Left renal pelvis (tissue), 4 donors: ENCODE results near the gene USP47. TPM values are rescaled to one million over a fixed set of nuclear protein-coding genes. Genes with fewer than 3 reads are reported as not detected.

ENCODE experiments used
- DNase-seq, 4 donors: peaks; one replicate each; pipeline ENCODE4 v3.0.0-alpha.2; 2013; ENCODE audit warnings: low read depth in 4 of 4, low spot score in 3 of 4
- polyA plus RNA-seq, 4 donors: library from polyadenylated mRNA; unstranded; fragments of 120-200 nt; gene quantifications; one replicate each; pipeline ENCODE4 v1.2.1, GENCODE V29; 2013; ENCODE audit not compliant: insufficient read length in 4 of 4

The USP47 gene
- polyA plus RNA-seq, 4 donors: 67.0 to 94.9 (median 93.0) TPM

- no peak for DNase-seq
These were observed 135.6 kb downstream of the USP47 start for GRCh38 chr11:11977206-11977938.

- DNase-seq: no peak
These were observed 136.4 kb downstream of the USP47 start for GRCh38 chr11:11978098-11978637.

GRCh38 chr11:11978792-11979487 is 137.2 kb downstream of the USP47 start:
- peak in 1 of 4 donors; percentile 24 for DNase-seq

GRCh38 chr11:11979488-11980117 is 137.8 kb downstream of the USP47 start:
- DNase-seq: peak in 1 of 4 donors; percentile 33

- no peak for DNase-seq
These were observed 138.4 kb downstream of the USP47 start for GRCh38 chr11:11980200-11980599.

- DNase-seq: no peak
These were observed 139.1 kb downstream of the USP47 start for GRCh38 chr11:11980841-11981308.

GRCh38 chr11:11981364-11981763 is 139.6 kb downstream of the USP47 start:
- DNase-seq: no peak

GRCh38 chr11:11981840-11982239 is 140.1 kb downstream of the USP47 start:
- no peak for DNase-seq

GRCh38 chr11:11982461-11982860 is 140.7 kb downstream of the USP47 start:
- no peak for DNase-seq

- DNase-seq: no peak
These were observed 141.2 kb downstream of the USP47 start for GRCh38 chr11:11982975-11983374.

- no peak for DNase-seq
These were observed 141.7 kb downstream of the USP47 start for GRCh38 chr11:11983427-11983826.

- no peak for DNase-seq
These were observed 142.8 kb downstream of the USP47 start for GRCh38 chr11:11984563-11984962.

GRCh38 chr11:11985016-11985715 is 143.4 kb downstream of the USP47 start:
- no peak for DNase-seq

GRCh38 chr11:11985954-11986949 is 144.5 kb downstream of the USP47 start:
- DNase-seq: no peak

GRCh38 chr11:11987503-11988022 is 145.8 kb downstream of the USP47 start:
- no peak for DNase-seq

- DNase-seq: no peak
These were observed 146.4 kb downstream of the USP47 start for GRCh38 chr11:11988099-11988651.

GRCh38 chr11:11988681-11989261 is 147.0 kb downstream of the USP47 start:
- DNase-seq: no peak
